HG02763 (cell line): ENCODE measurements around the gene NEUROD1.

ENCODE experiments used
- ATAC-seq: cut with Tn5 transposase; IDR thresholded peaks from one replicate; pipeline ENCODE4 v1.9.1; 2021; ENCODE audit warnings: mild to moderate bottlenecking, moderate library complexity; ENCODE audit not compliant: unreplicated experiment

The NEUROD1 gene

DNA sequence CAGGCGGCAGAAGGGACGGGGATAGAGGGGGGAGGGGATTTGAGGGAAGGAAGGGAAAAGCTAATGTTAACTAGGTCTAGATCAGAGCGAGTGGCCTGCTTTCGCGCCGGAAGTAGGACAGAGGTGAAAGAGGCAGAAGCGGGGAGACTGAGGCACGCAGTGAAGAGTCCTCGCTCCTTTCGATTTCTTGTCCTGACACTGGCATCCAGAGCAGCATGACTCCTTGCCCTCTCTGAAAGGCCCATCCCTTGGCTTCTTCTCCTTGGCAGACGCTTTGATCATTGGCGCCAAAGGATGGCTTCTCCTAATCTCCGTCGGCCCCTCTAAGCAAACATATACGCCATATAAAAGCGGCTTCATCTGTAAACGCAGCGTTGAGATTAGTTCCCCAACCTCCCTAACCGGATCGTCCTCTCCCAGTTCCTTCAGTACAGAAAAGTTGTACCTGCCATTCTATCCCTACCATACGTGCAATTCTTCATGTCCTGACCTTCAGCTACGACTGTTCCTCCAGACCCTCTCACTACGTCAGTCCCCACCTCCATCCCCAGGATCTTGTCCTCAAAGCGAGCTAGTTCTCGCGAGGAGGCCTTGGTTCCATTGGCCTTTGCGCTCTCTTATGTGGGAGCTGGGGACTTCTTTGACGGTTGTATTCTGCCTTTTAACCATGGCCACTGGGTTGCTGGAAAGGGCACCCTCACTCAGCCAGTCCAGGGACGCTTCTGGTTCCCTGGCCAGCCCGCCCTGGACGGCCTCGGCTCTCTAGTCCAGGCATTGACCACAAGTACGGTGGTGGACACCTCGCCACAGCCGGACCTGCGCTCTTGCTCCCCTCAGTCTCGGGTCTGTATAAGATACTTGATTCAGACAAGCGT, 857 bp upstream of the NEUROD1 start:
- ATAC-seq: no peak

DNA sequence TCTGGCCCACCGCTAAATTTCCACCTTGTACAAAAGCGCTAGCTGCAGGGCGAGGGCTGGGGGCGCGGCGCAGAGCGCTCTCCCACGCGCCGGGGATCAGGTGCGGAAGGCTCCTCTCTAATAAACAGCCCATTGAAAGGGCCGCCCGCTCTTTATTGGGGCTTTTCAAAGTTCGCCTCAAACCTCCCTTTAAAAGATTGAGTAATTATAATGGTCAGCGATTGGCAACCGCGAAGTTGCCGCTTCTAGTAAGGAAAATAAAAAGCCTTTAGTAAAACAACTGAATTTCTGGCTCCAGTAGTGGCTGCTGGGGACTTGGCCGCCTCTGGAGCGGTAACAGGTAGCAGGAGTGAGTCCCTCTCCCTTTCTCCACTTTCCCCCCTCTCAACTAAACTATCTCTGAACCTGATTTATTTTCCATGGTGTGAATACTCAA, 755 bp downstream of the NEUROD1 start:
- no peak for ATAC-seq

DNA sequence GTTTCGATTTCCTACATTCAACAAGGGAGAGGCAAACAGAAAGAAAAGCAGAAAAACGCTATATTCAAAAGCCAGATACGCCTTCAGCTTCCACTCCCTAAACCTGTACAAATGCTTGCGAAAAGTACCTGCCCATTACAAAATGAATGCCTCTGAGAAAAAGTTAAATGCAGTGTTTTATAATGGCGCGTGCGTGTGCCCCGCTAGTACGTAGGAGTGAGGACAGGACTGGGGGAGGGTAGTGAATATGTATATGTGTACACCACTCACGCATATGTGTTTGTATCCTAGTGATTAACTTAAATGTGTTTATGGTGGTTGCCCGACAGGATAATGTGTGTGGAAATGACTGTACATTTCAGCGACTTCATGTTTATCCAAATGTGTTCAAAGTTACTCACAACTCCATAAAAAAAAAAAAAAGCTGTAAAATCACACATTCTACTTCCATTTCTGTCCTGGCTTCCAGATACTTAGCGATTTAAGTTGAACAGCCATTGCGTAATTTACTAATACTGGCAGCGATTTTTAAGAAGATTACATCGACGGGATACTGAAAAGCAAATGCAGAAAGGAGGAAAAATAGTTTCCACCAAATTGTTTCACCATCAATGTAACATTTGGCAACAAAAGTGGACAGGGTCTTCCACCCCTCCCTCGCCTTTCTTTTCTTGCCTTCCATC, 1.3 kb downstream of the NEUROD1 start:
- ATAC-seq: no peak

DNA sequence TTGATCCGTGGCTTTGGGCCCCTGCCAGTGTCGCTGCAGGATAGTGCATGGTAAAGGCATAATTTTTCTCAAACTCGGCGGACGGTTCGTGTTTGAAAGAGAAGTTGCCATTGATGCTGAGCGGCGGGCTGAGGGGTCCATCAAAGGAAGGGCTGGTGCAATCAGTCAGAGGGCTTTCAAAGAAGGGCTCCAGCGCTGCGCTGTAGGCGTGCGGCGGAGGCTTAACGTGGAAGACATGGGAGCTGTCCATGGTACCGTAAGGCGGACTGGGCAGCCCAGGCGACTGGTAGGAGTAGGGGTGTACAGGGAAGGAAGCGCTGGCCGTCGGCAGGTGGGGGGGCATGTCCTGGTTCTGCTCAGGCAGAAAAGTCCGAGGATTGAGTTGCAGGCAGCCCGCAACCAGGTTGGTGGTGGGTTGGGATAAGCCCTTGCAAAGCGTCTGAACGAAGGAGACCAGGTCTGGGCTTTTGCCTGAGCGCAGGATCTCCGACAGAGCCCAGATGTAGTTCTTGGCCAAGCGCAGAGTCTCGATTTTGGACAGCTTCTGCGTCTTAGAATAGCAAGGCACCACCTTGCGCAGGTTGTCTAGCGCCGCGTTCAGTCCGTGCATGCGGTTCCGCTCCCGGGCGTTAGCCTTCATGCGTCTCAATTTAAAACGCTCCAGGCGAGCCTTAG, 2.3 kb downstream of the NEUROD1 start:
- ATAC-seq: no peak

DNA sequence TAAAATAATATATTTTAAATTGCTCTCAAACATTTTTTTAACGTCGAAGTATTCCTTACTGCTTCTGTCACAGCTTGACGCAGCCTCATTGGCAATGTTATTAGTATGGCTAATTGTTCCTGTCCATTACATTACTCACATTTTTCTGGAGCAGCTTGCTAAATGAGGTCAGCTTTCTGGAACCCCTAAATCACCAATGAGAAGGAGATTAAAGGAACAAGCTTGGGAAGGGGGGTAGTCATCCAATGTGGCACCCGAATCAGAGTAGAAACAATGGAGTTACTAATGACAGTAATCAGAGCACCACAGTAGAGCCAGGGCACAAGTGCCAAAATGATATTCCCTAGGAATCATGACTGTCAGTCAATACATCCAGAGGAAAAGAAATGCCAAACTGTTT, 5.1 kb downstream of the NEUROD1 start:
- no peak for ATAC-seq

DNA sequence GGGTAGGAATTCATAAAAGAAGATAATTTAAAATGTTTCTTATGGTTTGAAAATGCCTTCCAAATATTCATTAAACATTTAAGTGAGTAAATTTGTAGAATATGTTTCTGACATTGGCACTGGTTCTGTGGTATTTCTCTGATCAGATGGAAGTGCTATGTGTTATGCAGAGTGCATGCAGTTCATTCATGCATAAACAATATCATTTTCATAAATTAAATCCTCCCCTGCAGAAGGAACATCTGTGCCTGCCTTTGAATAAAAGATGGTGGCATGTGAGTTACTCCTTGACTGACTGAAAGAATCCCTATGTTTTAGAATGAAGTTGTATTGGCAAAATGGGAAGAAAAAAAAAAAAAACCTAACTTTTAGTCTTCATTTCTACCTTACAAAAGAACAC, 5.9 kb downstream of the NEUROD1 start:
- no peak for ATAC-seq

DNA sequence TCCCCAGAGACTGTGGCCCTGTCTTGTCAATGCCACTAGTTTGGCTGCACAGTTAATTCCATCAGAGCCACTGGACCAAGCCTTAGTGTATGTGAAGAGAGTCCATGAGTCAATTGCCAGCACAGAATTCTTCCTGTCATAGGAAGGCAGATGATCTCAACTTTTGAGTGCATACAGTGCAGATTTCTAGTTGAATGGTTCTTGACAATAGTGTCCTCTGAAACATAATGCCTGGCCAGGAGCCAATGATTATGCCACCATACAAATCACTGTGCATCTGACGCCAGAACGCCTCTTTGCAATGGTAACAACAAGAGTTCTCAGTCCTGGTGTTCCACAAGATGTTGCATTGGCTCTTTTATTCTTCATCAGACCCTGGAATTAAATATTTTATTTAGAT, 7.1 kb downstream of the NEUROD1 start:
- ATAC-seq: no peak

DNA sequence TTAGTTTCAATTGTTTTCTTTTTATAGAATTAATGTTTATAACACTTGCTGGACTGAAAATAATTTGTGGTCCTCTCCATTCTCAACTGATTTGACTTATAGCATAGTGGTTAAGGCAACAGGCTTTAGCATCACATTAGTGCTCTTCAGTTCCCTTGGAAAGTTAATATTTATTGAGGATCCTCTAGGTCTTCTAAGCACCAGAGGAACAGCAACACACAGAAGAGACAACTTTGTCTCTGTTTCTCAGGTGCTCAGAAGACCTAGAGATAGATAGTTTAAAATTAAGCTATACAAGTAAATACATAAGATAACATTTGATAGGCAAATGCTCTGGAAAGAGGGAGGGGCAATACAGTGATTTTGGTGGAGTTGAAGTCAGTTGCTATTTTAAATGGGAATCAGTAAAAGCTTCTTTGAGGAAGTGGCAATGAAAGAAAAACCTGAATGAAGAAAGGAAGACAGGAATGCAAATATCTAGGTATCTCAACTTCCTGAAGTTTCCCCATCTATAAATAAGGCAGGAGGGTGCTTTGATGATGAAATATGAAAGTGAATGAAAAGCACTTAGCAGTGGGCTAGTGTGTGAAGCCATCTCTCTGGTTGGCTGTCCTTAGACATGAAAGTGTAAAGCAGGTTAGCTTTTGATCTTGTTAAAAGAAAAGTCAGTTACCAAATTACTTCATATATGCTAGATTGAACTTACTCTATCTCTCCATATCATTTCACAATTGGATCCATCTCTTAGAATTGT, 7.9 kb downstream of the NEUROD1 start:
- peak; percentile 81 for ATAC-seq

DNA sequence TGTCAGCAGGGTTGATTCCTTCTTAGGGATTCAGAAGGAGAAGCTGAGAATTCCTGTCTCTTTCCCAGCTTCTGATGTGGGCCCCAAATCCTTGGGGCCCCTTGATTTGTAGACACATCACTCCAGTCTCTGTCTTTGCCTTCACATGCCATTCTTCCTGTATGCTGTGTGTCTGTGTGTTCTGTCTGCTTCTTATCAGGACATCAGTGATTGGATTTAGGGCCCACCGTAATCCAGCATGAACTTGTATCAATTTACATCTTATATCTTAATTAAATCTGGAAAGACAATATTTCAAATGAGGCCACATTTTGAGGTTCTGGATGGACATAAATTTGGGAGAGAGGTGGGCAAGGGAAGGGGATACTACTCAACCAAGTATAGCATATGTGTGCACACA, 9.7 kb downstream of the NEUROD1 start:
- no peak for ATAC-seq

DNA sequence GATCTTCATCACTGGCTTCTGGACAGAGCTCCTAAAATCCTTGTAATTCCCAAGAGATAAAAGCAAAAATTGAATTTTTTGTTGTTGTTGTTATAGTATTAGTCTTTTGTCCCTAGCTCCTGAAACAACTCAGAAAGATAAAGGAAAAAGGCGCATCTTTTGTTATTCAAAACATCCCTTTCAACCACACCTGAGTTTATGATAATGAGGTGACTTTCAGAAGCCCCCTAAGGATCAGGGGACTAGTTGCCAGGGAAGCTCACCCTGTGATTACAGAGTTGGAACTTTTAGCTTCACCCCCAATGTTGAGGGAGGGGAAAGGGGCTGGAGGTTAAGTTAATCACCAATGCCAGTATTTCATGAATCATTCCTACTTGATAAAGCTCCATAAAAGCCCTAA, 13.1 kb downstream of the NEUROD1 start:
- ATAC-seq: no peak

DNA sequence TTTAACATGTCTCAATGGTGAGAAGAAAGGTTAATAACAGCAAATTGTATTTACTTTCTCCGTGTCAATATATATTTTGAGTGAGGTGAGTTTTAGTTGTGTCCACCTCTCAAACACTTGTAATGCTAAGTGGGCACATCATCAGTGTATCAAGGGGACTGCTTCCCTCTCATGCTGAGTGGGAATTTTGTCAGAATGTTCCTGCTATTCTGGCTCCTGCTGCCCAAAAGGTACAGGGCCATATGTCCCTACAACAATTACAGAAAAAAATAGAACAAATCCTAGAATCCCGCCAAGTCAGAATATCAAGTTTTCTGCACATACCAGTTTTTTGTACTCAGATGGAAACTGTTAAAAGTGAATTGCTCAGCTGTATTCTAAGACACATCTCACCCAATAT, 18.0 kb downstream of the NEUROD1 start:
- ATAC-seq: no peak

DNA sequence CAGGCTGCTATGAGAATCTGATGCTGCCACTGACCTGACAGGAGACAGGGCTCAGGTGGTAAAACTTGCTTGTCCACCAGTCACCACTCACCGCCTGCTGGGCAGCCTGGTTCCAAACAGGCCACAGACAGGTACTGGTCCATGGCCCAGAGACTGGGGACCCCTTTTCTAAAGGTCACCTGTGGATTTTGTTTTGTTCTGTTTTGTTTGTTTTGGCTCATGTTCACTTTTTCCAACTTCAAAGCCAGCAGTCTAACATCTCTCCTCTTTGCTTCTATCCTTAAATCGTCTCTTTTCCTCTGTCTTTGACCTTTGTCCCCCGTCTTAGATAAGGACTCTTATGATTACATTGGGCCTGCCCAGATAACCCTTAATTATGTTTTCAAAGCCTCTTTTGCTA, 20.1 kb downstream of the NEUROD1 start:
- no peak for ATAC-seq

DNA sequence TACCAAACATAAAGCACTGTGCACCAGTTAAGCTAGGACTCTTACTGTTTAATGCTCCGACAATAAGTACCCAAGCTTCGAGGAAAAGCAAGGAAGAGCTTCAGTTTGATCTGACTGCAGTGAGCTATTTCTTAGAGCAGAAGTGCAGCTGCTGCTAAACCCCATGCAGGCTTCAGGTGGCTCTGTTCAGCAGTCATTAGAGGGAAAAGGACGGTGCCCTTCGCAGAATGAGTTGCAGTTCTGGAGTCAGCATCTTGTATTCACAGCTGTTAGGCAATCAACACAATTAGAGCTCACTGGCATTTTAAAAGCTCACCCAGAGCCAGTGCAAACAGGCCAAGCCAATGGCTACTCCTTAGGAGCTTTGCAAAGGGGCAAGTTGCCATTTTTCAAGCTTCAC, 21.9 kb downstream of the NEUROD1 start:
- no peak for ATAC-seq

DNA sequence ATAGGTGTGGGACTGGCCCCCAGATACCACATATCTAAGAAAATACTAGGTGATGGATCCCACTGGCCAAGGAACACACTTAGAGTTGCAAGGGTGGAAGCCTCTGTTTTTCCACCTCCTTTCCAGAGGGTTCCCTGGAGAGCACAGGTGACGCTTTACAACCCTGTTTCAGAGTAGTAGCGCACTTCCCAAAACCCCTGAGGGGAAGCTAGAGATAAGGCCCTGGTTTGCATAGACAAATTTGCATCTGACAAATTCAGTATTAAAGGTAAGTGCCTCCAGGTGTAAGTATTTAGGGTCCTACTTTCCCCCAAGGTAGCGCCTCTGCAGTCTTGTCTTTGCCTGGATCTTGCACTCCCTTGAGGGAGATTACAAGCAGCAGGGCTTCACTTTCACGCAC, 22.9 kb downstream of the NEUROD1 start:
- ATAC-seq: no peak

DNA sequence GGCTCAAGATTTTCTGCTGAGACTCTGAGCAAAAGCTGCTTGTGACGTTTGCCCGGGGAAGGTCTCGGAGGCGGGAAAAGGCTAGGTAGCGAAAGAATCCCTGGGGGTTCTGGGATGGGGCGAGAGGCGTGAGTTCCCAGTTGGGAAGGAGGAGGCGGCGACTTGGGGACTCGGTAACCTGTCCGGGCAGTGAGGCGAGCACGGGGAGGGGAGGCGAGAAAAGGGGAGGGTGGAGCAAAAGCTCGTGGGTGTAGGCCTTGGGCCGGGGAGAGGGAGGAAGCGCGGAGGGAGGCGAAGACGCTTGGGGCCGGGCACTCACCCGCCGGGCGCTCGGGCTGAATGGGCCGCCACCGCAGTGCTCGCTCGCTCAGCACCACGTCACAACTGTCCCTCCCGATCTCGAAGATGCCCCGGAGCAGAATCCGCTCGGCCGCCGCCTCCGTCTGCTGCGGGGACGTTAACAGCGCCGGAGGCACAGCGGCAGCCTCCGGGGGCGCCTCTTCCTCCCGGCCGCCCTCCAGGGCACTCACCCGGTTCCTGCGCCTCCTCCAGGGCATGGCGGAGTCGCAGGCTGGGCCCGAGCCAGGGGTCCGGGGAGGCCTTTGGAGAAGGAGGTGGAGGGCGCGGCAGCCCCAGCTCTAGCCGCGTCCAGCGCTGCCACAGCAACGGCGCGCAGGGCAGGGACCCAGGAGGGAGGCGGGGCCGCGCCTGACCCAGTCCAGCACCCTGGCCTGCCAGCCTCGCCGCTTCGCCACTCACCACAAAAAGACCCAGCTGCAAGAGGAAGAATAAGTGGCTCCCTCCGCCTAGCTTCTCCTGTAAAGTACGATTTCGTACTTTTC, 23.6 kb downstream of the NEUROD1 start, which contains the start of gene CERKL:
Gene CERKL, minus strand, starts transcription at position 656 of the 842 bp plus-strand sequence. Its CDS starts 99 bp downstream, at position 557.
- peak; percentile 85 for ATAC-seq

DNA sequence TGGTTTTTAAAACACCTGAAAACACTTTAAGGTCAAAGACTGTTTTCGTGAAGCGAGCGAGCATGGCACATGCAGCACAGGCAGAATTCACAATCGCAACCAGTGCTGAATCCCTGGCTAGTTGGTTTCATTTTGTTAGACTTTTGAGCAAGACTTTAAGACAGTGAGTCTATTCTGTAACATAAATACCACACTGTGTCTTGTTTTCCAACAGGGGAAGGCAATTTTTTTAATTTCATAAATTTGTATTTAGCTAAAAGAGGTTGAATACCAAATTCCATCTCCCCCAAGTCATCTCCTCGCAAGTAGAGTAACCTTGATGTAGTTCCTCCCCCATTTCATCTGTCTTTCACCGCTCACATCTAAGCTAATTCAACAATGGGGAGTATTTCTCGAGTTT, 24.8 kb downstream of the NEUROD1 start:
- ATAC-seq: no peak

DNA sequence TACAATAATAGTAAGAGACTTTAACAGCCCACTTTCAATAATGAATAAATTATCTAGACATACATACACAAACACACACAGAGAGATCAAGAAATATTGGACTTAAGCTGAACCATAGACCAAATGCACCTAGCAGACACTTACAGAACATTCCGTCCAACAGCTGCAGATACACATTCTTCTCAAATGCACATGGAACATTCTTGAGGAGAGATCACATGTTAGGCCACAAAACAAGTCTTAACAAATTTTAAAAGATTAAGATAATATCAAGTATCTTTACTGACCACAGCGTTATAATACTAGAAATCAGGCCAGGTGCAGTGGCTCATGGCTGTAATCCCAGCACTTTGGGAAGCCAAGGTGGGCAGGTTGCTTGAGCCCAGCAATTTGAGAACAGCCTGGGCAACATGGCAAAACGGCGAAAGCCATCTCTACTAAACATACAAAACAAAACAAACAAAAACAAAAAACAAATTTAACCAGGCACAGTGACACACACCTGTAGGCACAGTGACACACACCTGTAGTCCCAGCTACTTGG, 30.8 kb downstream of the NEUROD1 start:
- no peak for ATAC-seq

DNA sequence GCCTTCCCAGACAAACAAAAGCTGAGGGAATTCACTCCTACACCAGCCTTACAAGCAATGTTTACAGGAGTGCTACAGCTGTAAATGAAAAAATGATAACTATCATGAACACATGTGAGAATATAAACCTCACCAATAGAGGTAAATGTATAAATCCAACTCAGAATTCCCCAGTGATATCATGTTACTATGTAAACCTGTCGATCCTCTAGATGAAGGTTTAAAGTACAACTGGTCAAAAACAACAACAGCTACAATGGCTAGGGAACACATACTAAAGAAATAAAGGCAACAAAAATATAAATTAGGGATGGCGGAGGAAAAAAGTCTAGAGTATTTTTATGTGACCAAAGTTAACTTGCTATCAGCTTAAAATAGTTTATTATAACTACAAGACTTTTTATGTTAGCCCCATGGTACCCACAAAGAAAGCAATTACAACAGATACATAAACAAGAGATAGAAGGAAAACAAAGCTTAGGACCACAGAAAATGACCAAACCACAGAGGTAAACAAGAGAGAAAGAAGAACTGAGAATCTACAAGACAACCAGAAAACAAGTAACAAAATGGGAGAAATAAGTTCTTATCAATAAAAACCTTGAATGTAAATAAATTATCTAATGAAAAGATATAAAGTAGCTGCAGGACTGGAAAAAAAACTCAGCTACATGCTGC, 31.7 kb downstream of the NEUROD1 start:
- ATAC-seq: no peak

DNA sequence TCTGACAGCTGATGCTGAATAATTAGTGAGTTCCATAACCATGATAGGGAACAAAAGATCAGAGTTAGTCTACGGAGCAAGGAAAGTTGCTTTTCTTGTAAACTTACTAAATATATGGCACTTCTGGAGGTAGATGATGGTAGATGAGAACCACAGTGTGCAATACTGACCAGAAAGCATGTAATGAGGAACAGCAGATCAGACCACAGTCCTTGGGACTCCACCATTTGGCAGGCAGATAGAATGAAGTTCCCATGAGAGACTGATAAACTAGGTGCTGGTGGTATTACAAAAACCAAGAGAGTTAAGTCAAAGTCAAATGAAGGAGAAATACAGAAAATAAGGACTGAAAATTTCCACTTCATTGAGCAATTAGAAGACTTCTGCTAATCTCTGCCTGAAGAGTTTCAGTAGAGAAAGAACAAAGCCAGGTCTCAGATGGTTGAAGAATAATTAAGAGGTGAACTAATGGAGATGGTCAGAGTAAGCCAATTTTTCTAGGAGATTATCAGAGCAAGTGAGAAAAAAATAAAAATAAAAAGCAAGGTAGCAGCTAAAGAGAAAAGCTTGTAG, 33.8 kb downstream of the NEUROD1 start:
- no peak for ATAC-seq
